ENCODE results near the gene GZMM. TPM values are rescaled to one million over a fixed set of nuclear protein-coding genes. Genes with fewer than 3 reads are reported as not detected.
A peak's percentile ranks its signal among the peaks of the same experiment; 100 is the strongest.

GZMM gene
- total and polyA plus RNA-seq, 4 donors: 0.74 to 3.0 (median 2.5) TPM

DNA sequence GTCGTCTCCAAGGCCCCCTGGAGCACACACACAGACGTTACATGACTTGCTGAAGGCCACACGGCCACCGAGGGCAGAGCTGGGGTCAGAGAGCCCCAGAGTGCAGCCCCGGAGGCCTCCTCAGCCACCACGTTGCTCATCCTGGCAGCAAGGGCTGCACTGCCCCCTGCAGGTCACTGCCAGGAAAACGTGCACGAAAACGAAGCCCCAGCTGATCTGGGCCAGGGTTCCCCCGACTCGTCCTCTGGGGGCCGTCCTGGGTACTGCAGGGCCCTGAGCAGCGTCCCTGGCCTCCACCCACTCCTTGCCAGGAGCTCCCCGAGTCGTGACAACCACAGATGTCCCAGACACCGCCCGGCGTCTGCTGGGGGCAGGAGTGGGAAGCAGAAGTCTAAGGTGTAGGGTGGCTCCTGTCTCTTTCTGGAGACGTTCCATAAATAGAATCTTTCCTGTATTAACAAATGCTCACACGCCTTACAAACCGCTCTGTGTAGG, 33.2 kb upstream of the GZMM start:
- Histone ChIP-seq H3K4me3 (no peak overlapping the region), H3K4me1 (ENCODE audit: control insufficient read depth in 5 of 5, insufficient read depth in 5 of 5, low read length in 5 of 5) (peaks cover 0 to 28% (median 5%) of the 10 kb centered on the region in 5 donors), H3K27me3 (ENCODE audit: control insufficient read depth in 3 of 3, insufficient read depth in 3 of 3, low read length in 2 of 3) (no peaks in the 10 kb centered on the region), H3K9ac (ENCODE audit: insufficient read depth in 1 of 2, low read length in 2 of 2) (peak overlapping the region in 1 of 2 donors; percentile 51), H3K36me3 (ENCODE audit: control insufficient read depth in 4 of 4, insufficient read depth in 4 of 4, low read length in 4 of 4) (peaks cover 0 to 7% (median 5%) of the 10 kb centered on the region in 4 donors), H3K9me3 (ENCODE audit: control insufficient read depth in 4 of 4, insufficient read depth in 3 of 4, low read length in 3 of 4) (no peaks in the 10 kb centered on the region), H3K27ac (ENCODE audit: low read depth in 1 of 2, low read length in 1 of 2) (peak overlapping the region; percentile 52 to 77)
- TF ChIP-seq, protein P1, sequence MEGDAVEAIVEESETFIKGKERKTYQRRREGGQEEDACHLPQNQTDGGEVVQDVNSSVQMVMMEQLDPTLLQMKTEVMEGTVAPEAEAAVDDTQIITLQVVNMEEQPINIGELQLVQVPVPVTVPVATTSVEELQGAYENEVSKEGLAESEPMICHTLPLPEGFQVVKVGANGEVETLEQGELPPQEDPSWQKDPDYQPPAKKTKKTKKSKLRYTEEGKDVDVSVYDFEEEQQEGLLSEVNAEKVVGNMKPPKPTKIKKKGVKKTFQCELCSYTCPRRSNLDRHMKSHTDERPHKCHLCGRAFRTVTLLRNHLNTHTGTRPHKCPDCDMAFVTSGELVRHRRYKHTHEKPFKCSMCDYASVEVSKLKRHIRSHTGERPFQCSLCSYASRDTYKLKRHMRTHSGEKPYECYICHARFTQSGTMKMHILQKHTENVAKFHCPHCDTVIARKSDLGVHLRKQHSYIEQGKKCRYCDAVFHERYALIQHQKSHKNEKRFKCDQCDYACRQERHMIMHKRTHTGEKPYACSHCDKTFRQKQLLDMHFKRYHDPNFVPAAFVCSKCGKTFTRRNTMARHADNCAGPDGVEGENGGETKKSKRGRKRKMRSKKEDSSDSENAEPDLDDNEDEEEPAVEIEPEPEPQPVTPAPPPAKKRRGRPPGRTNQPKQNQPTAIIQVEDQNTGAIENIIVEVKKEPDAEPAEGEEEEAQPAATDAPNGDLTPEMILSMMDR (IDR thresholded peaks at IDR 0.05; ENCODE audit: control extremely low read depth, extremely low read depth): peak; percentile 74
- WGBS, 2 donors: 8 to 15% methylated on average over 20 to 21 of the region's 21 CpGs
- DNase-seq: peak; percentile 76 to 87 (median 78)
- no peak for ATAC-seq (ENCODE audit: insufficient read depth, low FRiP score)

- no peak for ATAC-seq (ENCODE audit: insufficient read depth, low FRiP score)
- DNase-seq: peak; percentile 26 to 55 (median 35)
- H3K9me3 ChIP-seq (ENCODE audit: control insufficient read depth in 4 of 4, insufficient read depth in 3 of 4, low read length in 3 of 4): no peaks in the 10 kb centered on the region
- WGBS, 2 donors: 20 to 33% methylated on average over 24 to 30 of the region's 30 CpGs
- peak overlapping the region in 1 of 2 donors; percentile 51 for H3K9ac ChIP-seq (ENCODE audit: insufficient read depth in 1 of 2, low read length in 2 of 2)
- H3K4me1 ChIP-seq (ENCODE audit: control insufficient read depth in 5 of 5, insufficient read depth in 5 of 5, low read length in 5 of 5): peaks cover 0 to 27% (median 5%) of the 10 kb centered on the region in 5 donors
- H3K4me3 ChIP-seq: peak overlapping the region; percentile 3
- H3K27ac ChIP-seq (ENCODE audit: low read depth in 1 of 2, low read length in 1 of 2): peak overlapping the region; percentile 52 to 77
- H3K36me3 ChIP-seq (ENCODE audit: control insufficient read depth in 4 of 4, insufficient read depth in 4 of 4, low read length in 4 of 4): peaks cover 0 to 7% (median 5%) of the 10 kb centered on the region in 4 donors
- TF ChIP-seq, protein P1 (IDR thresholded peaks at IDR 0.05; ENCODE audit: control extremely low read depth, extremely low read depth): no peak
- H3K27me3 ChIP-seq (ENCODE audit: control insufficient read depth in 3 of 3, insufficient read depth in 3 of 3, low read length in 2 of 3): no peaks in the 10 kb centered on the region
Observed at GRCh38 chr19:511101-511851, 32.6 kb upstream of the GZMM start.

- Histone ChIP-seq H3K27me3 (ENCODE audit: control insufficient read depth in 3 of 3, insufficient read depth in 3 of 3, low read length in 2 of 3) (no peaks in the 10 kb centered on the region), H3K36me3 (ENCODE audit: control insufficient read depth in 4 of 4, insufficient read depth in 4 of 4, low read length in 4 of 4) (peaks cover 0 to 7% (median 5%) of the 10 kb centered on the region in 4 donors), H3K9ac (ENCODE audit: insufficient read depth in 1 of 2, low read length in 2 of 2) (no peak overlapping the region), H3K4me3 (no peak overlapping the region), H3K4me1 (ENCODE audit: control insufficient read depth in 5 of 5, insufficient read depth in 5 of 5, low read length in 5 of 5) (peaks cover 0 to 28% (median 9%) of the 10 kb centered on the region in 5 donors), H3K9me3 (ENCODE audit: control insufficient read depth in 4 of 4, insufficient read depth in 3 of 4, low read length in 3 of 4) (no peaks in the 10 kb centered on the region), H3K27ac (ENCODE audit: low read depth in 1 of 2, low read length in 1 of 2) (peak overlapping the region in 1 of 2 donors; percentile 44)
- TF ChIP-seq, protein P1 (IDR thresholded peaks at IDR 0.05; ENCODE audit: control extremely low read depth, extremely low read depth): no peak
- WGBS, 2 donors: 57 to 59% methylated on average over 58 to 62 of the region's 62 CpGs
- no peak for ATAC-seq (ENCODE audit: insufficient read depth, low FRiP score)
- DNase-seq: peak; percentile 73 to 88 (median 86)
Observed at GRCh38 chr19:512547-513365, 31.1 kb upstream of the GZMM start.

All from lung (tissue), 12 donors.